NCI-H2029 (cell line): ENCODE data around the gene UBE2Q2.

Experiments
- DNase-seq: peaks from one replicate; lab custom pipeline; 2025; lab: John Stamatoyannopoulos, UW

UBE2Q2 gene

GRCh38 chr15:75923756-75924155, 80.5 kb downstream of the UBE2Q2 start:
- DNase-seq: no peak

DNA sequence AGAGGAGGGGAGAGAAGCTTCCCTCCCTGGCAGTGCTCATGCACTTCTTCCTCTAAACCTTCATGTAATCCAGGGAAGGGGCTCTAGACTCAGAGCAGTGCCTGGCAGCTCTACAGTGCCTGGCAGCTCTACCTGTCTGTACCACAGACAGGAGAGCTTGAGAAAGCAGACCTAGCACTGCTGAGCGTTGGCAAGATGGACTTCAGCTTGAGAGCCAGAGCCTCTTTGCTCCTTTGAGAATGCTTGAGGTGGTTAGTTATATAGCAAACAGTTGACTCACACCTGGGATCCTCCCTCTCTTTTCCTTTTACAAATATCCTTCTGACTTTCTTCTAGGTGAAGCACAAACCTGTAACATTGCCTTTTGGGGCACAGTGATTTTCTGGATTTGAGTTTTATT, 81.3 kb downstream of the UBE2Q2 start:
- DNase-seq: no peak

GRCh38 chr15:75925440-75925839, 82.2 kb downstream of the UBE2Q2 start:
- no peak for DNase-seq

GRCh38 chr15:75926931-75927330, 83.7 kb downstream of the UBE2Q2 start:
- DNase-seq: no peak

- no peak for DNase-seq
Observed at GRCh38 chr15:75927601-75928000, 84.4 kb downstream of the UBE2Q2 start.

GRCh38 chr15:75928680-75929608, 85.7 kb downstream of the UBE2Q2 start:
- no peak for DNase-seq

- DNase-seq: no peak
Observed at GRCh38 chr15:75929799-75930565, 86.7 kb downstream of the UBE2Q2 start.

- DNase-seq: no peak
Observed at GRCh38 chr15:75930866-75931265, 87.6 kb downstream of the UBE2Q2 start.

DNA sequence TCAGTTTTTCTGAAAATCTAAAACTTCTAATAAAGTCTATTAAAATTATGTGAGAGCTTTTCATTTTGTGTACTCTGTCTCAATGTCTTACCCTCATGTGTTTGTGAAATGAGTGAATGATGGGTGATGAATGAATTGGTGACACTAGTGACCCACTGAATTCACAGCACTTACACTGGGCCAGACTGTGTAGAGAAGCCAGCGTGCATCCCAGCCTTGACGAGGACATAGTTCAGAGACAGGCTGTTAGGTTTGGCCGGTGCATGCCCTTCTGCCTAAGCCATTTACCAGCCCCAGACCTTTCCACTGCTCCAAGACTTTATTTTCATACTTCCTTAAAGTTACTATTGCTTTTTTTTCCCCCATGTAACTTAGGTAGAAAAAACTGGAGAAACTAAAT, 99.2 kb downstream of the UBE2Q2 start:
- DNase-seq: no peak

- DNase-seq: no peak
Observed at GRCh38 chr15:75943246-75943645, 100.0 kb downstream of the UBE2Q2 start.

DNA sequence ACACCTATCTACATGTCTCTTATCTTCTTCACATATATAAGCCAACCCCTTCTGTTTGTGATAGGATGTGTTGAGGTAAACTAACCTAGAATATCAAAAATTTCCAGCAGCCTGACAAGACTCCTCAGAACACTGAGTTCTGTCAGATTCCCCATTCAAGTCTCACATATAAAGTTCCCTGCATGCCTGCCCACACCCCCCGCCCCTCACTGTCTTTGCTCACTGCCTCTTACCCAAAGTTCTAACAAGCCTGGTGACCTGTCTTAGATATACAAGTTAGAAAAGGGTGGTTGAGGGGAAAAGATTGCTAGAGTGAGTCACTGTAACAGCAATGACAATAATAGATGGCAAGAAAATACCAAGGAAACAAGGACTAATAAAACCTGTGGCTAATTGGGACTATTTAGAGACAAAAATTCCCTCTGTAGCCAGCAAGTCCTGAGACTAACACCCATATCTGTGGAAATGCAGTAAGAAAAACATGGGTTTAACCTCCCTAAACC, 100.5 kb downstream of the UBE2Q2 start:
- DNase-seq: no peak

- no peak for DNase-seq
Observed at GRCh38 chr15:75945953-75946352, 102.7 kb downstream of the UBE2Q2 start.

- no peak for DNase-seq
Observed at GRCh38 chr15:75947092-75947491, 103.8 kb downstream of the UBE2Q2 start.

GRCh38 chr15:75948761-75949296, 105.6 kb downstream of the UBE2Q2 start:
- DNase-seq: no peak
